Measurements from ENCODE around the gene CNTNAP5. TPM values are rescaled to one million over a fixed set of nuclear protein-coding genes. Genes with fewer than 3 reads are reported as not detected.

CNTNAP5 gene
- total and polyA plus RNA-seq, 7 experiments from 2014 or later: not detected

- no peak overlapping the region for H3K27ac Mint-ChIP-seq
- no peak overlapping the region for H3K4me3 ChIP-seq (ENCODE audit: low read length)
- POLR2A ChIA-PET: no interaction called here
- H3K4me3 Mint-ChIP-seq: no peak overlapping the region
- no peaks in the 10 kb centered on the region for H3K27me3 Mint-ChIP-seq
- ATAC-seq: no peak
- H3K36me3 Mint-ChIP-seq: no peaks in the 10 kb centered on the region
- H3K36me3 ChIP-seq (ENCODE audit: control insufficient read depth in 2 of 3, insufficient read depth in 3 of 3, low read length in 3 of 3): no peaks in the 10 kb centered on the region
- H3K27me3 ChIP-seq (ENCODE audit: control insufficient read depth in 2 of 2, insufficient read depth in 2 of 2, low read length in 2 of 2): no peaks in the 10 kb centered on the region
- H3K27ac ChIP-seq (ENCODE audit: low read depth, low read length): no peak overlapping the region
- intact Hi-C loops (cut with micrococcal nuclease): no loop called here
- CTCF ChIA-PET: no interaction called here
- H3K4me1 Mint-ChIP-seq: no peaks in the 10 kb centered on the region
- DNase-seq: no peak
- peaks cover 0 to 4% (median 0%) of the 10 kb centered on the region in 3 experiments for H3K9me3 ChIP-seq (ENCODE audit: control insufficient read depth in 2 of 3, low read length in 3 of 3)
- no peaks in the 10 kb centered on the region for H3K4me1 ChIP-seq (ENCODE audit: control insufficient read depth in 2 of 2, insufficient read depth in 2 of 2, low read length in 2 of 2)
- peaks cover 0 to 10% (median 3%) of the 10 kb centered on the region in 11 donors for H3K9me3 Mint-ChIP-seq
Observed at GRCh38 chr2:124894199-124894598, 869.1 kb downstream of the CNTNAP5 start.

GRCh38 chr2:124898827-124899226, 873.7 kb downstream of the CNTNAP5 start:
- Mint-ChIP-seq H3K36me3 (no peaks in the 10 kb centered on the region), H3K27ac (no peak overlapping the region), H3K9me3 (peaks cover 0 to 26% (median 4%) of the 10 kb centered on the region in 11 donors), H3K4me3 (no peak overlapping the region), H3K4me1 (no peaks in the 10 kb centered on the region), H3K27me3 (no peaks in the 10 kb centered on the region)
- ChIA-PET CTCF (no interaction called here), POLR2A (no interaction called here)
- Histone ChIP-seq H3K9me3 (ENCODE audit: control insufficient read depth in 2 of 3, low read length in 3 of 3) (no peaks in the 10 kb centered on the region), H3K27me3 (ENCODE audit: control insufficient read depth in 2 of 2, insufficient read depth in 2 of 2, low read length in 2 of 2) (no peaks in the 10 kb centered on the region), H3K27ac (ENCODE audit: low read depth, low read length) (no peak overlapping the region), H3K4me3 (ENCODE audit: low read length) (no peak overlapping the region), H3K36me3 (ENCODE audit: control insufficient read depth in 2 of 3, insufficient read depth in 3 of 3, low read length in 3 of 3) (no peaks in the 10 kb centered on the region), H3K4me1 (ENCODE audit: control insufficient read depth in 2 of 2, insufficient read depth in 2 of 2, low read length in 2 of 2) (no peaks in the 10 kb centered on the region)
- DNase-seq (no peak), ATAC-seq (no peak)
- intact Hi-C loops (cut with micrococcal nuclease): no loop called here

- no peak for ATAC-seq
- ChIA-PET POLR2A (no interaction called here), CTCF (interaction anchor here (0.7 kb wide), 1 partner anchor 1992 kb away, joined by 3 read pairs; no protein-coding TSS in a partner anchor)
- no peak for DNase-seq
- H3K9me3 Mint-ChIP-seq: peaks cover 0 to 10% (median 4%) of the 10 kb centered on the region in 11 donors
- no peak overlapping the region for H3K27ac ChIP-seq (ENCODE audit: low read depth, low read length)
- H3K9me3 ChIP-seq (ENCODE audit: control insufficient read depth in 2 of 3, low read length in 3 of 3): no peaks in the 10 kb centered on the region
- no peaks in the 10 kb centered on the region for H3K27me3 Mint-ChIP-seq
- no peaks in the 10 kb centered on the region for H3K36me3 Mint-ChIP-seq
- H3K4me1 ChIP-seq (ENCODE audit: control insufficient read depth in 2 of 2, insufficient read depth in 2 of 2, low read length in 2 of 2): no peaks in the 10 kb centered on the region
- H3K4me1 Mint-ChIP-seq: no peaks in the 10 kb centered on the region
- no peak overlapping the region for H3K4me3 Mint-ChIP-seq
- no peak overlapping the region for H3K27ac Mint-ChIP-seq
- no peaks in the 10 kb centered on the region for H3K27me3 ChIP-seq (ENCODE audit: control insufficient read depth in 2 of 2, insufficient read depth in 2 of 2, low read length in 2 of 2)
- no peaks in the 10 kb centered on the region for H3K36me3 ChIP-seq (ENCODE audit: control insufficient read depth in 2 of 3, insufficient read depth in 3 of 3, low read length in 3 of 3)
- no peak overlapping the region for H3K4me3 ChIP-seq (ENCODE audit: low read length)
- intact Hi-C loops (cut with micrococcal nuclease): no loop called here
Observed at GRCh38 chr2:124908411-124908810, 883.3 kb downstream of the CNTNAP5 start.

GRCh38 chr2:124911560-124911959, 886.5 kb downstream of the CNTNAP5 start:
- no peak for ATAC-seq
- intact Hi-C loops (cut with micrococcal nuclease): no loop called here
- Histone ChIP-seq H3K36me3 (ENCODE audit: control insufficient read depth in 2 of 3, insufficient read depth in 3 of 3, low read length in 3 of 3) (no peaks in the 10 kb centered on the region), H3K4me1 (ENCODE audit: control insufficient read depth in 2 of 2, insufficient read depth in 2 of 2, low read length in 2 of 2) (no peaks in the 10 kb centered on the region), H3K4me3 (ENCODE audit: low read length) (no peak overlapping the region), H3K27ac (ENCODE audit: low read depth, low read length) (no peak overlapping the region), H3K27me3 (ENCODE audit: control insufficient read depth in 2 of 2, insufficient read depth in 2 of 2, low read length in 2 of 2) (no peaks in the 10 kb centered on the region), H3K9me3 (ENCODE audit: control insufficient read depth in 2 of 3, low read length in 3 of 3) (no peaks in the 10 kb centered on the region)
- ChIA-PET CTCF (no interaction called here), POLR2A (no interaction called here)
- Mint-ChIP-seq H3K4me3 (no peak overlapping the region), H3K36me3 (peaks cover 0 to 7% (median 0%) of the 10 kb centered on the region in 5 donors), H3K27me3 (no peaks in the 10 kb centered on the region), H3K4me1 (no peaks in the 10 kb centered on the region), H3K27ac (no peak overlapping the region), H3K9me3 (peaks cover 0 to 10% (median 4%) of the 10 kb centered on the region in 11 donors)
- no peak for DNase-seq

GRCh38 chr2:124913868-124914267, 888.8 kb downstream of the CNTNAP5 start:
- intact Hi-C loops (cut with micrococcal nuclease): no loop called here

GRCh38 chr2:124915567-124915966, 890.5 kb downstream of the CNTNAP5 start:
- Histone ChIP-seq H3K36me3 (ENCODE audit: control insufficient read depth in 2 of 3, insufficient read depth in 3 of 3, low read length in 3 of 3) (no peaks in the 10 kb centered on the region), H3K27ac (ENCODE audit: low read depth, low read length) (no peak overlapping the region), H3K27me3 (ENCODE audit: control insufficient read depth in 2 of 2, insufficient read depth in 2 of 2, low read length in 2 of 2) (no peaks in the 10 kb centered on the region), H3K4me1 (ENCODE audit: control insufficient read depth in 2 of 2, insufficient read depth in 2 of 2, low read length in 2 of 2) (no peaks in the 10 kb centered on the region), H3K4me3 (ENCODE audit: low read length) (no peak overlapping the region), H3K9me3 (ENCODE audit: control insufficient read depth in 2 of 3, low read length in 3 of 3) (no peaks in the 10 kb centered on the region)
- ChIA-PET POLR2A (no interaction called here), CTCF (no interaction called here)
- intact Hi-C loops (cut with micrococcal nuclease): no loop called here
- H3K27ac Mint-ChIP-seq: no peak overlapping the region
- peaks cover 0 to 7% (median 0%) of the 10 kb centered on the region in 5 donors for H3K36me3 Mint-ChIP-seq
- ATAC-seq (no peak), DNase-seq (no peak)
- H3K9me3 Mint-ChIP-seq: peaks cover 0 to 22% (median 6%) of the 10 kb centered on the region in 11 donors
- no peak overlapping the region for H3K4me3 Mint-ChIP-seq
- no peaks in the 10 kb centered on the region for H3K4me1 Mint-ChIP-seq
- no peaks in the 10 kb centered on the region for H3K27me3 Mint-ChIP-seq

More at GRCh38 chr2:124913868-124914267, 888.8 kb downstream of the CNTNAP5 start:
- Histone ChIP-seq H3K27me3 (ENCODE audit: control insufficient read depth in 2 of 2, insufficient read depth in 2 of 2, low read length in 2 of 2) (no peaks in the 10 kb centered on the region), H3K27ac (ENCODE audit: low read depth, low read length) (no peak overlapping the region), H3K4me1 (ENCODE audit: control insufficient read depth in 2 of 2, insufficient read depth in 2 of 2, low read length in 2 of 2) (no peaks in the 10 kb centered on the region), H3K36me3 (ENCODE audit: control insufficient read depth in 2 of 3, insufficient read depth in 3 of 3, low read length in 3 of 3) (no peaks in the 10 kb centered on the region), H3K9me3 (ENCODE audit: control insufficient read depth in 2 of 3, low read length in 3 of 3) (no peaks in the 10 kb centered on the region), H3K4me3 (ENCODE audit: low read length) (no peak overlapping the region)
- ATAC-seq: no peak
- ChIA-PET CTCF (no interaction called here), POLR2A (no interaction called here)
- Mint-ChIP-seq H3K27me3 (no peaks in the 10 kb centered on the region), H3K27ac (no peak overlapping the region), H3K4me3 (no peak overlapping the region), H3K4me1 (no peaks in the 10 kb centered on the region), H3K36me3 (peaks cover 0 to 7% (median 0%) of the 10 kb centered on the region in 5 donors), H3K9me3 (peaks cover 0 to 18% (median 6%) of the 10 kb centered on the region in 11 donors)
- no peak for DNase-seq

GRCh38 chr2:124919296-124919695, 894.2 kb downstream of the CNTNAP5 start:
- Mint-ChIP-seq H3K4me1 (no peaks in the 10 kb centered on the region), H3K27me3 (peaks cover 0 to 3% (median 0%) of the 10 kb centered on the region in 5 donors), H3K27ac (no peak overlapping the region), H3K9me3 (peaks cover 3 to 34% (median 7%) of the 10 kb centered on the region in 11 donors), H3K4me3 (no peak overlapping the region), H3K36me3 (peaks cover 0 to 3% (median 0%) of the 10 kb centered on the region in 5 donors)
- no peak overlapping the region for H3K4me3 ChIP-seq (ENCODE audit: low read length)
- POLR2A ChIA-PET: no interaction called here
- CTCF ChIA-PET: no interaction called here
- H3K27me3 ChIP-seq (ENCODE audit: control insufficient read depth in 2 of 2, insufficient read depth in 2 of 2, low read length in 2 of 2): no peaks in the 10 kb centered on the region
- intact Hi-C loops (cut with micrococcal nuclease): no loop called here
- H3K4me1 ChIP-seq (ENCODE audit: control insufficient read depth in 2 of 2, insufficient read depth in 2 of 2, low read length in 2 of 2): no peaks in the 10 kb centered on the region
- no peak overlapping the region for H3K27ac ChIP-seq (ENCODE audit: low read depth, low read length)
- no peaks in the 10 kb centered on the region for H3K9me3 ChIP-seq (ENCODE audit: control insufficient read depth in 2 of 3, low read length in 3 of 3)
- ATAC-seq (no peak), DNase-seq (no peak)
- H3K36me3 ChIP-seq (ENCODE audit: control insufficient read depth in 2 of 3, insufficient read depth in 3 of 3, low read length in 3 of 3): no peaks in the 10 kb centered on the region
